ENCODE results near the gene KLHL29.
"Not testable (repeated sequence)": the region's sequence is repeated elsewhere in the genome, so short reads cannot be mapped to it uniquely, and the experiment has no call there.

GRCh38 chr2:23348093-23348481 is 36.9 kb upstream of the KLHL29 start:
- not testable (repeated sequence) for TF ChIP-seq CTCF (conservative IDR thresholded peaks at IDR 0.05); ZFX (IDR thresholded peaks at IDR 0.05)
